Measurements from ENCODE around the gene ZNF273. TPM values are rescaled to one million over a fixed set of nuclear protein-coding genes. Genes with fewer than 3 reads are reported as not detected.
"Not testable (repeated sequence)": the region's sequence is repeated elsewhere in the genome, so short reads cannot be mapped to it uniquely, and the experiment has no call there.

ZNF273 gene
- total RNA-seq, 2 experiments from 2014 or later, result 22.8 to 23.7 TPM

DNA sequence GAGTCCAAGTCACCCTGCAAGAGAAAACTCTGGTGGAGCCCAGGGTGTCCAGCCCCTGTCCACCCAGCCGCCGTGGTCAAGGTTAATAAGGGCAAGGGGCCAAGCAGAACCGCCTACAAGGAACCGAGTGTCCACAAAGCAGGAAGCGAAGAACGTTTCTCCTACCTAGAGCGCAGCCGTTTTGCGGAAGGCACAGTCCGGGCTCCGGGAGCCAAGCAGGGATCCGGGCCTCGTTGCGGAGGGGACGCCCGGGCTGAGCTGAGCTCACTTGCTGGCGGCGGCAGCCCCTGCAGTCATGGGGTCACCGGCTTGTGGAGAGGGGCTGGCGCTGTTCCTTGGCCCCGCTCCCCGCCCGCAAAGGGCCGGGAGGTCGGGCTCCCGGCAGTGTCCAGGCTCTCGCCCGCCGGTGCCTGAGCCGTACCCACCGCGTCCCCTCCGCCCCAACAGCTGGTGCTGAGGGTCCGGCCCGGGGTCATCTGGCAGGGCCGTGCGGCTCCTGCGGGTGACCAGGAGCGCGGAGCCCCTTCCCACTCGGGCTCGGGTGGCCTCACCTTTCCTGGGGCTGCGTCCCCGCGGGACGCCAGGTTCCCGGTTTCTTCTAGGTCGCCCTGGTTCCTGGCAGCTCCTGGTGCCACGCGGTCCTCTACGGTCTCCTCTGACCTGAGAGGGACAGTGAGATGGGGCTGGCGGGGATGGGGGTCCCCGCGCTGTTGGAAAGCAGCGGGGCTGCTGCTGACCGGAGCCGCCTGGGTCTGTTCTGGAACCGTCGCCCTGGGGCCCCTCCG lies 14.0 kb upstream of the ZNF273 start:
- POLR2A ChIA-PET, result no interaction called here
- BruUV-seq (replicated peaks), result no TSS peak
- no peak overlapping the region for H3K4me2 ChIP-seq (ENCODE audit: low read length)
- no peaks in the 10 kb centered on the region for H3K4me1 ChIP-seq (ENCODE audit: insufficient read depth, low read length, poor library complexity, severe bottlenecking)
- no peaks in the 10 kb centered on the region for H3K9me2 ChIP-seq (ENCODE audit: insufficient read depth, low read length)
- no peaks in the 10 kb centered on the region for H4K20me1 ChIP-seq (ENCODE audit: insufficient read depth, low read length)
- H3K9me3 ChIP-seq (ENCODE audit: low read length), result no peaks in the 10 kb centered on the region
- no peak for TF ChIP-seq EZH2phosphoT487 (IDR thresholded peaks at IDR 0.05; ENCODE audit: borderline replicate concordance, low read depth, low read length)
- TF ChIP-seq, protein P1, sequence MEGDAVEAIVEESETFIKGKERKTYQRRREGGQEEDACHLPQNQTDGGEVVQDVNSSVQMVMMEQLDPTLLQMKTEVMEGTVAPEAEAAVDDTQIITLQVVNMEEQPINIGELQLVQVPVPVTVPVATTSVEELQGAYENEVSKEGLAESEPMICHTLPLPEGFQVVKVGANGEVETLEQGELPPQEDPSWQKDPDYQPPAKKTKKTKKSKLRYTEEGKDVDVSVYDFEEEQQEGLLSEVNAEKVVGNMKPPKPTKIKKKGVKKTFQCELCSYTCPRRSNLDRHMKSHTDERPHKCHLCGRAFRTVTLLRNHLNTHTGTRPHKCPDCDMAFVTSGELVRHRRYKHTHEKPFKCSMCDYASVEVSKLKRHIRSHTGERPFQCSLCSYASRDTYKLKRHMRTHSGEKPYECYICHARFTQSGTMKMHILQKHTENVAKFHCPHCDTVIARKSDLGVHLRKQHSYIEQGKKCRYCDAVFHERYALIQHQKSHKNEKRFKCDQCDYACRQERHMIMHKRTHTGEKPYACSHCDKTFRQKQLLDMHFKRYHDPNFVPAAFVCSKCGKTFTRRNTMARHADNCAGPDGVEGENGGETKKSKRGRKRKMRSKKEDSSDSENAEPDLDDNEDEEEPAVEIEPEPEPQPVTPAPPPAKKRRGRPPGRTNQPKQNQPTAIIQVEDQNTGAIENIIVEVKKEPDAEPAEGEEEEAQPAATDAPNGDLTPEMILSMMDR (conservative IDR thresholded peaks at IDR 0.05; ENCODE audit: low read length), result no peak
- H3K27ac ChIP-seq (ENCODE audit: low read depth, low read length, poor library complexity, severe bottlenecking), result no peak overlapping the region
- no peaks in the 10 kb centered on the region for H3K79me2 ChIP-seq (ENCODE audit: insufficient read depth, low read depth, low read length)
- intact Hi-C loops (cut with micrococcal nuclease; ENCODE audit: unreplicated experiment), result loop anchor here (2.0 kb wide), 1 partner anchor 62 kb away; no protein-coding TSS in a partner anchor
- CTCF ChIA-PET (ENCODE audit: unreplicated experiment), result no interaction called here
- peak overlapping the region; percentile 31; the same call in 1 of the 2 replicates for H2AFZ ChIP-seq (ENCODE audit: low read length)
- H3K36me3 ChIP-seq (ENCODE audit: insufficient read depth, low read length), result no peaks in the 10 kb centered on the region
- DNase-seq (ENCODE audit: low spot score), result no peak
- no peak overlapping the region for H3K4me3 ChIP-seq (ENCODE audit: low read depth, low read length, poor library complexity, severe bottlenecking)

DNA sequence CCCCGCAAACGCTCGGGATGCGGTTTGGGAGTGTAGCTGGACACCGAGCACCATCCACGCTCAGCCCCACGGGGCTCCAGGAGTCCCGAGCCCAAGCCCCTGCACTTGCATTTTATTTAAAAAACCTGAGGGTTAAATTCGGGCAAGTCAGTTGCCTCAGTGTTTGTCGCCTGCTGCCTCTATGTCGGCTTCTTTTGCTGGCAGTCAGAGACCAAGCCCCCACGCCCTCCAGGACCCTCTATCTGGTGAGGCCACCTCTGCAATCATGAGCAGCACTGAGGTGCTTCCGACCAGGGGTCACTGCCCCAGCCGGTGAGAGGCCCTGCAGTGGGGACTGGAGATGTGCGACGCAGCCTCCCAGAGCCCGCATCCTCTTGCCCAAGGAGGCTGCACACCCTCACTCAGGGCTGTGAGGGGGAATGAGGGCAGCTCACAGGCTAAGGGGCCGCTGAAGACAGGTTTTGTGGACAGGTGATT lies 13.3 kb upstream of the ZNF273 start:
- Histone ChIP-seq H3K79me2 (ENCODE audit: insufficient read depth, low read depth, low read length) (no peaks in the 10 kb centered on the region), H3K27ac (ENCODE audit: low read depth, low read length, poor library complexity, severe bottlenecking) (no peak overlapping the region), H3K9me2 (ENCODE audit: insufficient read depth, low read length) (no peaks in the 10 kb centered on the region), H3K4me2 (ENCODE audit: low read length) (no peak overlapping the region), H3K9me3 (ENCODE audit: low read length) (no peaks in the 10 kb centered on the region), H3K4me3 (ENCODE audit: low read depth, low read length, poor library complexity, severe bottlenecking) (no peak overlapping the region), H2AFZ (ENCODE audit: low read length) (no peak overlapping the region), H3K36me3 (ENCODE audit: insufficient read depth, low read length) (no peaks in the 10 kb centered on the region), H4K20me1 (ENCODE audit: insufficient read depth, low read length) (no peaks in the 10 kb centered on the region), H3K4me1 (ENCODE audit: insufficient read depth, low read length, poor library complexity, severe bottlenecking) (no peaks in the 10 kb centered on the region)
- ChIA-PET POLR2A (interaction anchor here (0.6 kb wide), 1 partner anchor 1162 kb away, joined by 8 read pairs; no protein-coding TSS in a partner anchor), CTCF (ENCODE audit: unreplicated experiment) (no interaction called here)
- TF ChIP-seq, protein P1 (conservative IDR thresholded peaks at IDR 0.05; ENCODE audit: low read length), result no peak
- TF ChIP-seq EZH2phosphoT487 (IDR thresholded peaks at IDR 0.05; ENCODE audit: borderline replicate concordance, low read depth, low read length), result no peak
- no TSS peak for BruUV-seq (replicated peaks)
- intact Hi-C loops (cut with micrococcal nuclease; ENCODE audit: unreplicated experiment), result loop anchor here (2.0 to 10.0 kb wide), 2 partner anchors 55 to 61 kb away; no protein-coding TSS in a partner anchor
- no peak for DNase-seq (ENCODE audit: low spot score)

DNA sequence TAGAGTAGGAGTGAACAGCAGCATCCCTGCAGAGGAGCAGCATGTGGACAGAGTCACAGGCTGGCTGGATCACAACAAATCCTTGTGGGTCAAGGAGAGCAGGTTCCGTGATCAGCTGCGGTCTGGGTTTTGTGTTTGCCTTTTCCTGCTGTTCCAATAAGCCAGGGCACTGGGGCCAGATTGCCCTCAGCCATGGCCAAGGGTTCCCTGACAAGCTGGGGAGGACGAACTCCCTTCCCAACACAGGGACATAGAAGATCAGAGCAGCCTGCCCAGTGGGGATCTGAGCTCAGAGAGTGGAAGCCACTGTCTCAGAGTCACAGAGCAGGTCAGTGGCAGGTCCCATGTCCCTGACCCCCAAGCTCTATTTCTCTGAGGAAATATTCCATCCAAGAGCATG lies 12.8 kb upstream of the ZNF273 start:
- intact Hi-C loops (cut with micrococcal nuclease; ENCODE audit: unreplicated experiment), result loop anchor here (10.0 kb wide), 1 partner anchor 55 kb away; no protein-coding TSS in a partner anchor
- DNase-seq (ENCODE audit: low spot score); H2AFZ ChIP-seq (ENCODE audit: low read length); H3K4me1 ChIP-seq (ENCODE audit: insufficient read depth, low read length, poor library complexity, severe bottlenecking); H3K36me3 ChIP-seq (ENCODE audit: insufficient read depth, low read length); H3K27ac ChIP-seq (ENCODE audit: low read depth, low read length, poor library complexity, severe bottlenecking); H3K9me3 ChIP-seq (ENCODE audit: low read length); H3K79me2 ChIP-seq (ENCODE audit: insufficient read depth, low read depth, low read length); H3K9me2 ChIP-seq (ENCODE audit: insufficient read depth, low read length); CTCF ChIA-PET (ENCODE audit: unreplicated experiment); BruUV-seq (replicated peaks); H4K20me1 ChIP-seq (ENCODE audit: insufficient read depth, low read length); H3K4me2 ChIP-seq (ENCODE audit: low read length); H3K4me3 ChIP-seq (ENCODE audit: low read depth, low read length, poor library complexity, severe bottlenecking): not testable (repeated sequence)
- POLR2A ChIA-PET, result interaction anchor here (0.6 kb wide), 3 partner anchors 13 to 1161 kb away, joined by 3 to 8 read pairs (median 4); partner anchors contain the start of gene ZNF273

All from OCI-LY7 (cell line).